ENCODE data around the gene ZFP36L2. TPM values are rescaled to one million over a fixed set of nuclear protein-coding genes. Genes with fewer than 3 reads are reported as not detected.

Gene ZFP36L2
- total and polyA plus RNA-seq, 9 of the 15 experiments (the other 6 are each of a cell fraction or from before 2014, with no cell fraction given), result 4.1 to 60.6 (median 20.3) TPM

GRCh38 chr2:43221763-43222474, 4.5 kb downstream of the ZFP36L2 start (continued):
- TF ChIP-seq DMBX1 (CRISPR knock-in tag; IDR thresholded peaks at IDR 0.05; ENCODE audit: borderline replicate concordance) (no peak), STAT6 (CRISPR knock-in tag; IDR thresholded peaks at IDR 0.05) (no peak), RHOXF2B (CRISPR knock-in tag; conservative IDR thresholded peaks at IDR 0.05) (no peak; the same call in 1 of the 2 replicates), FOSL1 (tag; conservative IDR thresholded peaks at IDR 0.05) (peak; percentile 95), USF1 (CRISPR knock-in tag; IDR thresholded peaks at IDR 0.05) (peak; percentile 98), KAT2B (IDR thresholded peaks at IDR 0.05; ENCODE audit: low read depth, low read length) (no peak), ZNF280A (IDR thresholded peaks at IDR 0.05; ENCODE audit: low read depth, partially characterized antibody) (no peak), SMAD3 (CRISPR knock-in tag; conservative IDR thresholded peaks at IDR 0.05) (0 out of 2 replicates have a peak, but pooled peaks have one; percentile 4), EP400 (IDR thresholded peaks at IDR 0.05) (no peak), ZC3H4 (CRISPR knock-in tag; IDR thresholded peaks at IDR 0.05; ENCODE audit: borderline replicate concordance) (no peak), RAD21 (CRISPR knock-in tag; conservative IDR thresholded peaks at IDR 0.05 in 1 of 2, IDR thresholded peaks at IDR 0.05 in 1 of 2) (peak in 1 of 2 experiments; percentile 40; a peak in 1 of 4 replicates), ZNF780A (CRISPR knock-in tag; IDR thresholded peaks at IDR 0.05) (no peak), HNRNPLL (IDR thresholded peaks at IDR 0.05; ENCODE audit: low read depth, low read length, poor library complexity, severe bottlenecking) (no peak), KLF13 (tag; IDR thresholded peaks at IDR 0.05; ENCODE audit: borderline replicate concordance, low read depth) (no peak; the same call in 1 of the 2 replicates), ZNF695 (CRISPR knock-in tag; IDR thresholded peaks at IDR 0.05) (no peak), ZNF253 (CRISPR knock-in tag; conservative IDR thresholded peaks at IDR 0.05) (0 out of 2 replicates have a peak, but pooled peaks have one; percentile 30), TAF7 (tag; IDR thresholded peaks at IDR 0.05) (no peak), ZNF311 (CRISPR knock-in tag; IDR thresholded peaks at IDR 0.05) (no peak), ZBTB8A (IDR thresholded peaks at IDR 0.05; ENCODE audit: partially characterized antibody) (no peak), IFI16 (CRISPR knock-in tag; IDR thresholded peaks at IDR 0.05) (no peak)
- TF ChIP-seq, protein P1, sequence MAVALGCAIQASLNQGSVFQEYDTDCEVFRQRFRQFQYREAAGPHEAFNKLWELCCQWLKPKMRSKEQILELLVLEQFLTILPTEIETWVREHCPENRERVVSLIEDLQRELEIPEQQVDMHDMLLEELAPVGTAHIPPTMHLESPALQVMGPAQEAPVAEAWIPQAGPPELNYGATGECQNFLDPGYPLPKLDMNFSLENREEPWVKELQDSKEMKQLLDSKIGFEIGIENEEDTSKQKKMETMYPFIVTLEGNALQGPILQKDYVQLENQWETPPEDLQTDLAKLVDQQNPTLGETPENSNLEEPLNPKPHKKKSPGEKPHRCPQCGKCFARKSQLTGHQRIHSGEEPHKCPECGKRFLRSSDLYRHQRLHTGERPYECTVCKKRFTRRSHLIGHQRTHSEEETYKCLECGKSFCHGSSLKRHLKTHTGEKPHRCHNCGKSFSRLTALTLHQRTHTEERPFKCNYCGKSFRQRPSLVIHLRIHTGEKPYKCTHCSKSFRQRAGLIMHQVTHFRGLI (CRISPR knock-in tag; IDR thresholded peaks at IDR 0.05), result no peak

Data from K562 (cell line).